GM08714 (cell line): ENCODE data around the gene NQO1.

Source experiments
- H3K4me3 ChIP-seq: fragments of 200-500 bp; sonication (Bioruptor generic); 2 replicates; pipeline ENCODE4 v1.5.1; 2014; ENCODE audit warnings: mild to moderate bottlenecking, low read length, inconsistent platforms
- ZNF274 ChIP-seq: IDR thresholded peaks from 2 replicates; pipeline ENCODE4 v1.6.1; 2012; ENCODE audit warnings: mild to moderate bottlenecking, low read depth, low read length

The NQO1 gene

GRCh38 chr16:69662901-69663300, 63.5 kb downstream of the NQO1 start:
- no peak overlapping the region for H3K4me3 ChIP-seq
- TF ChIP-seq ZNF274, result no peak

GRCh38 chr16:69660166-69660565, 66.2 kb downstream of the NQO1 start:
- TF ChIP-seq ZNF274, result no peak
- H3K4me3 ChIP-seq, result no peak overlapping the region
